Fibroblast of pulmonary artery (primary cell): ENCODE measurements around the gene SLC7A4.

Source experiments
- DNase-seq: peaks from one replicate; pipeline ENCODE4 v3.0.0-alpha.2; 2010; ENCODE audit warnings: low read depth
- H3K4me3 ChIP-seq: replicated peaks from 2 replicates; pipeline ENCODE4 v1.5.1; 2011; ENCODE audit warnings: low read depth, mild to moderate bottlenecking, control low read depth, low read length, moderate library complexity
- CTCF ChIP-seq: IDR thresholded peaks from 2 replicates; pipeline ENCODE4 v1.5.1; 2011; ENCODE audit warnings: mild to moderate bottlenecking, control low read depth, low read length, inconsistent platforms; ENCODE audit errors: missing control alignments

The SLC7A4 gene

GRCh38 chr22:21055880-21056319 lies 23.5 kb upstream of the SLC7A4 start:
- TF ChIP-seq CTCF: no peak
- no peak overlapping the region for H3K4me3 ChIP-seq
- DNase-seq: no peak

- TF ChIP-seq CTCF: no peak
- H3K4me3 ChIP-seq: no peak overlapping the region
- no peak for DNase-seq
Measured at GRCh38 chr22:21055564-21055834, 23.1 kb upstream of the SLC7A4 start.

- H3K4me3 ChIP-seq: no peak overlapping the region
- TF ChIP-seq CTCF: no peak
- DNase-seq: no peak
Measured at GRCh38 chr22:21054714-21055563, 22.6 kb upstream of the SLC7A4 start.

GRCh38 chr22:21054046-21054713 lies 21.8 kb upstream of the SLC7A4 start:
- no peak for TF ChIP-seq CTCF
- no peak for DNase-seq
- no peak overlapping the region for H3K4me3 ChIP-seq

- no peak overlapping the region for H3K4me3 ChIP-seq
- no peak for DNase-seq
- TF ChIP-seq CTCF: no peak
Measured at GRCh38 chr22:21052715-21053459, 20.5 kb upstream of the SLC7A4 start.

- H3K4me3 ChIP-seq: no peak overlapping the region
- no peak for DNase-seq
- TF ChIP-seq CTCF: no peak
Measured at GRCh38 chr22:21051831-21052400, 19.6 kb upstream of the SLC7A4 start.
